HepG2 (cell line): ENCODE results near the gene NAE1. TPM values are rescaled to one million over a fixed set of nuclear protein-coding genes. Genes with fewer than 3 reads are reported as not detected.

Experiments
- CHCHD3 ChIP-seq: sonication (generic); formaldehyde crosslinking; IDR thresholded peaks from 2 replicates; pipeline ENCODE4 v1.8.0; 2022; ENCODE audit warnings: mild to moderate bottlenecking, missing genetic modification reagents, moderate library complexity
- GTF2F1 ChIP-seq: fragments of 150-350 bp; IDR thresholded peaks from 2 replicates; pipeline ENCODE4 v1.6.1; 2014; ENCODE audit warnings: low read length
- HOXA9 ChIP-seq: sonication (generic); formaldehyde crosslinking; IDR thresholded peaks from 2 replicates; pipeline ENCODE4 v1.8.1; 2022; ENCODE audit warnings: missing genetic modification reagents, mild to moderate bottlenecking, moderate library complexity, borderline replicate concordance
- PCBP2 ChIP-seq: fragments of 200-400 bp; formaldehyde crosslinking; optimal IDR thresholded peaks from 2 replicates; pipeline ENCODE3; 2018; ENCODE audit warnings: low read length, low read depth; ENCODE audit not compliant: poor library complexity, severe bottlenecking
- SP140L ChIP-seq: sonication (generic); formaldehyde crosslinking; IDR thresholded peaks from 2 replicates; pipeline ENCODE4 v1.4.0; 2020; ENCODE audit warnings: missing genetic modification reagents, borderline replicate concordance
- WIZ ChIP-seq: sonication (generic); formaldehyde crosslinking; IDR thresholded peaks from 2 replicates; pipeline ENCODE4 v1.5.1; 2020; ENCODE audit warnings: mild to moderate bottlenecking, missing genetic modification reagents
- ZFP1 ChIP-seq: IDR thresholded peaks from 2 replicates; pipeline ENCODE4 v1.6.1; 2016
- ZMAT3 ChIP-seq: sonication (generic); formaldehyde crosslinking; conservative IDR thresholded peaks from 2 replicates; pipeline ENCODE4 v1.7.0; 2021; ENCODE audit warnings: missing genetic modification reagents
- ZNF292 ChIP-seq: sonication (generic); formaldehyde crosslinking; IDR thresholded peaks from 2 replicates; pipeline ENCODE4 v1.8.1; 2022; ENCODE audit warnings: mild to moderate bottlenecking, low read depth, missing genetic modification reagents, borderline replicate concordance
- ZNF468 ChIP-seq: sonication (generic); formaldehyde crosslinking; IDR thresholded peaks from 2 replicates; pipeline ENCODE4 v1.8.0; 2022; ENCODE audit warnings: mild to moderate bottlenecking, moderate library complexity, missing genetic modification reagents
- ZNF484 ChIP-seq: sonication (generic); formaldehyde crosslinking; IDR thresholded peaks from 2 replicates; pipeline ENCODE4 v1.5.1; 2020; ENCODE audit warnings: mild to moderate bottlenecking, low read depth, missing genetic modification reagents, borderline replicate concordance
- polyA plus RNA-seq, 8 experiments: library from polyadenylated mRNA; depleted of rRNA in 3 of 8; stranded (reverse) in 7 of 8; unstranded in 1 of 8; fragments of >200 nt; fragmentation: Illumina TruSeq in 4 of 8; extraction: Trizol in 4 of 8; gene quantifications; 2 replicates each; pipeline versions ENCODE4 v1.2.1 to v1.2.3, GENCODE V29; 2011 to 2016; ENCODE audit warnings: low read depth in 4 of 8, missing spikeins in 1 of 8, mixed read lengths in 1 of 8; ENCODE audit not compliant: insufficient read depth in 1 of 8
- total RNA-seq, 5 experiments: library from RNA; depleted of rRNA; stranded (reverse); fragments of >200 nt; fragmentation: Illumina TruSeq; extraction: Trizol; gene quantifications; 2 replicates each; pipeline ENCODE4 v1.2.3, GENCODE V29; 2016; ENCODE audit warnings: low read depth in 1 of 5
- TF ChIP-seq, protein P1 (sequence below), 2 experiments: sonication (generic) in 1 of 2; formaldehyde crosslinking in 1 of 2; IDR thresholded peaks; 2 replicates each; pipeline versions ENCODE4 v1.4.0 to v1.6.1; 2016 to 2020; ENCODE audit warnings: borderline replicate concordance in 1 of 2, low read depth in 1 of 2, mild to moderate bottlenecking in 1 of 2, missing genetic modification reagents in 1 of 2
- TF ChIP-seq, protein P2 (sequence below): sonication (generic); formaldehyde crosslinking; IDR thresholded peaks from 2 replicates; pipeline ENCODE4 v1.5.0; 2020; ENCODE audit warnings: missing genetic modification reagents

NAE1 gene
- total and polyA plus RNA-seq, 2 of the 13 experiments (the other 11 are each of a cell fraction or from before 2014, with no cell fraction given), result 95.7 to 206 TPM

DNA sequence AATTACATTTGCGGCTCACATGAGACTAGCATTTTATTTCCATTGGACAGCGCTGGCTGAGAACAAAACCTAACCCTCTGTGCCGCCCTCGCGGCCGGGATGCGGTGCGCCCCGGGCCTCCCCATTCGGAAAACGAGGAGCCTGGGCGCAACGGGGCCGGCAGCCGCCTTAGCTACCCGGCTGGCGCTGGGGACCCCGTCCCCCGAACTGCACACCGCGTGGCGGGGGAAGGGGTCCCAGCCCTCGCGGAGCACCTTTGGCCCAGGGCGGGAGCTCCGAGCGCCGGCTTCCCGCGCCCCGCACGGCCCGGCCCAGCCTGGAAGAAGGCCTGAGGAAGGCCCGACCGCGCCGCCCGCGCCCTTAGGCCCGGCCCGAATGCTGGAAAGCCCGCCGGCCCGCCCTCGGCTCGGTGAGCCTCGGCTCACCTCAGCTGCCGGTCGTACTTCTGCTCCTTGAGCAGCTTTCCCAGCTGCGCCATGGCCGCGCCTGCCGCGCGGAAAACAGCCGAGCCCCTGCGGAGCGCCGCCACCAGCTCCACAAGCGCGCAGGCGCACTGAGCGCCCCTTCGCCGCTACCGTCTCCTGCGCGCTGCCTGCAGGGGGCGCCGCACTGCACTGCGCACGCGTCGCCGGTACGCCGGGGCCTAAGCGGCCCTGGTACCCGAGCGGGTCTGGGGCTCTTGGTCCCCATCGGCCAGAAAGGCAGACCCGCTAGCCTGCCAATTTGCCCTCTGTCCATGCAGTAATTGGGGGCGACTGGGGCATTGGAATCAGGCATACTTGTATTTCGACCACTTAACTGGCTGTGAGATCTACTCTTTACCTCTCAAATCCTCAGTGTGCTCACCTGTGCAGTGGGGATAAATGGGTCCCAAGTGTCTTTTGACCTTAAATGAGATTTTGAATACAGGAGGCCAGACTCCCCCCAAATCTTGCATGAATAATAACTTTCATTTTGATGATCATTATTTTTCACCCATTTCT is at the start of gene NAE1 (continued):
- TF ChIP-seq, protein P1, sequence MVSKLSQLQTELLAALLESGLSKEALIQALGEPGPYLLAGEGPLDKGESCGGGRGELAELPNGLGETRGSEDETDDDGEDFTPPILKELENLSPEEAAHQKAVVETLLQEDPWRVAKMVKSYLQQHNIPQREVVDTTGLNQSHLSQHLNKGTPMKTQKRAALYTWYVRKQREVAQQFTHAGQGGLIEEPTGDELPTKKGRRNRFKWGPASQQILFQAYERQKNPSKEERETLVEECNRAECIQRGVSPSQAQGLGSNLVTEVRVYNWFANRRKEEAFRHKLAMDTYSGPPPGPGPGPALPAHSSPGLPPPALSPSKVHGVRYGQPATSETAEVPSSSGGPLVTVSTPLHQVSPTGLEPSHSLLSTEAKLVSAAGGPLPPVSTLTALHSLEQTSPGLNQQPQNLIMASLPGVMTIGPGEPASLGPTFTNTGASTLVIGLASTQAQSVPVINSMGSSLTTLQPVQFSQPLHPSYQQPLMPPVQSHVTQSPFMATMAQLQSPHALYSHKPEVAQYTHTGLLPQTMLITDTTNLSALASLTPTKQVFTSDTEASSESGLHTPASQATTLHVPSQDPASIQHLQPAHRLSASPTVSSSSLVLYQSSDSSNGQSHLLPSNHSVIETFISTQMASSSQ (IDR thresholded peaks at IDR 0.05; ENCODE audit: low read depth), result no peak
- TF ChIP-seq, protein P1 (CRISPR knock-in tag; IDR thresholded peaks at IDR 0.05; ENCODE audit: borderline replicate concordance), result peak; percentile 28; the same call in 1 of the 2 replicates
- no peak for TF ChIP-seq HOXA9
- no peak for TF ChIP-seq PCBP2
- TF ChIP-seq ZFP1, result no peak
- no peak for TF ChIP-seq GTF2F1
- no peak; the same call in 1 of the 2 replicates for TF ChIP-seq WIZ (CRISPR knock-in tag)
- TF ChIP-seq, protein P2, sequence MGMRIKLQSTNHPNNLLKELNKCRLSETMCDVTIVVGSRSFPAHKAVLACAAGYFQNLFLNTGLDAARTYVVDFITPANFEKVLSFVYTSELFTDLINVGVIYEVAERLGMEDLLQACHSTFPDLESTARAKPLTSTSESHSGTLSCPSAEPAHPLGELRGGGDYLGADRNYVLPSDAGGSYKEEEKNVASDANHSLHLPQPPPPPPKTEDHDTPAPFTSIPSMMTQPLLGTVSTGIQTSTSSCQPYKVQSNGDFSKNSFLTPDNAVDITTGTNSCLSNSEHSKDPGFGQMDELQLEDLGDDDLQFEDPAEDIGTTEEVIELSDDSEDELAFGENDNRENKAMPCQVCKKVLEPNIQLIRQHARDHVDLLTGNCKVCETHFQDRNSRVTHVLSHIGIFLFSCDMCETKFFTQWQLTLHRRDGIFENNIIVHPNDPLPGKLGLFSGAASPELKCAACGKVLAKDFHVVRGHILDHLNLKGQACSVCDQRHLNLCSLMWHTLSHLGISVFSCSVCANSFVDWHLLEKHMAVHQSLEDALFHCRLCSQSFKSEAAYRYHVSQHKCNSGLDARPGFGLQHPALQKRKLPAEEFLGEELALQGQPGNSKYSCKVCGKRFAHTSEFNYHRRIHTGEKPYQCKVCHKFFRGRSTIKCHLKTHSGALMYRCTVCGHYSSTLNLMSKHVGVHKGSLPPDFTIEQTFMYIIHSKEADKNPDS (CRISPR knock-in tag), result peak; percentile 43; the same call in 1 of the 2 replicates
- TF ChIP-seq CHCHD3 (CRISPR knock-in tag), result peak; percentile 27; the same call in 1 of the 2 replicates
- TF ChIP-seq ZNF468 (CRISPR knock-in tag), result no peak; the same call in 1 of the 2 replicates
- peak; percentile 23; the same call in 1 of the 2 replicates for TF ChIP-seq ZNF292
- TF ChIP-seq ZMAT3 (CRISPR knock-in tag), result peak; percentile 97
- no peak for TF ChIP-seq ZNF484 (CRISPR knock-in tag)
- peak; percentile 96; the same call in 1 of the 2 replicates for TF ChIP-seq SP140L
